DOHH2 (cell line): ENCODE data around the gene LAMC2.

Source experiments
- CTCF ChIP-seq: fragments of 200-600 bp; sonication (generic); IDR thresholded peaks from one replicate; pipeline ENCODE4 v1.5.1; 2014; ENCODE audit warnings: antibody characterized with exemption, mild to moderate bottlenecking, low read depth, low read length; ENCODE audit not compliant: poor library complexity, severe bottlenecking
- EZH2phosphoT487 ChIP-seq: fragments of 200-600 bp; sonication (generic); IDR thresholded peaks from 2 replicates; pipeline ENCODE4 v1.6.1; 2017; ENCODE audit warnings: borderline replicate concordance, mild to moderate bottlenecking, antibody characterized with exemption, low read length, moderate library complexity, mixed read lengths

- TF ChIP-seq CTCF (no peak), EZH2phosphoT487 (no peak)
Observed at GRCh38 chr1:183209533-183210158, 23.6 kb downstream of the LAMC2 start.
